Measurements from ENCODE around the gene GAL3ST1.
"Not testable (repeated sequence)": the region's sequence is repeated elsewhere in the genome, so short reads cannot be mapped to it uniquely, and the experiment has no call there.

GAL3ST1 gene

DNA sequence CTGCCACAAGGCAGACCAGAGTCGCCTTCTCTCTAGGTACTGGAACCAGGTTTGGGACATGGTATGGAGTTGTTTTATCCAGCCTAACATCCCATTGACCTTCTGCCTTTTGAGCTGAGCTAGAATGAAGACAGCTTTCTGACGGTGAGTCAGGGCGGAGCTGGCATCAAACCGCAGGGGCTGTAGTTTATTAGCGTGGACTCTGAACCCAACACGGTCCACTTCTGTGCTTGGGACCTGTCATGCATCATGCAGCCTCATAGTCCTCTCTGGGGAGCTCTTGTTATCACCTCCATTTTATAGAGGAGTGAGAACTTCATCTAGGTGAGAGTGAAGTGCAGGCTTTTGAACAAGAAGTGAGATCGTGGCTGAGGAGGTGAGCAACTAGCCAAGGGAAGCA lies 8.3 kb downstream of the GAL3ST1 start:
- in situ Hi-C loops (cut with HindIII; ENCODE audit: low sequenced_read_pairs): loop anchor here (10.0 kb wide), 1 partner anchor 51 kb away; no protein-coding TSS in a partner anchor

- in situ Hi-C loops (cut with HindIII; ENCODE audit: low sequenced_read_pairs): loop anchor here (10.0 kb wide), 1 partner anchor 51 kb away; no protein-coding TSS in a partner anchor
Measured at GRCh38 chr22:30565341-30565740, 9.1 kb downstream of the GAL3ST1 start.

DNA sequence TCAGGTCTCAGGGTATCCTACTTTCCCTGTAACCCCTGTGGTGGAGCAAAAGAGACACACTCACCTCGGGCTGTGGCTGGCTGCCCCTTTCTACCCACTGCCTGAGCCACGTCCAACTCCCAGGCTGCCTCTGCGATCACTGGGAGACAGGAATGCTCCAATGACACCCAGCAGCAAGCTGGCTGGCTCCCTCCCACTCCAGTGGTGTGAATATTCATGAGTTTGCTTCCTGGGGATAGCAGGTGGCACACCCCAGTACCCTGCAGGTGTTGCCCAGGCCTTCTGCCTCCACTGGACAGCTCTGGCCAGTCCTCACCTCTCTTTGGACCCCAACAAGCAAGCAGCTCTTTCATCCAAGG lies 9.7 kb downstream of the GAL3ST1 start:
- in situ Hi-C loops (cut with HindIII; ENCODE audit: low sequenced_read_pairs): loop anchor here (10.0 kb wide), 1 partner anchor 50 kb away; no protein-coding TSS in a partner anchor

GRCh38 chr22:30564045-30564760 lies 10.3 kb downstream of the GAL3ST1 start:
- in situ Hi-C loops (cut with HindIII; ENCODE audit: low sequenced_read_pairs): loop anchor here (10.0 kb wide), 1 partner anchor 49 kb away; no protein-coding TSS in a partner anchor

DNA sequence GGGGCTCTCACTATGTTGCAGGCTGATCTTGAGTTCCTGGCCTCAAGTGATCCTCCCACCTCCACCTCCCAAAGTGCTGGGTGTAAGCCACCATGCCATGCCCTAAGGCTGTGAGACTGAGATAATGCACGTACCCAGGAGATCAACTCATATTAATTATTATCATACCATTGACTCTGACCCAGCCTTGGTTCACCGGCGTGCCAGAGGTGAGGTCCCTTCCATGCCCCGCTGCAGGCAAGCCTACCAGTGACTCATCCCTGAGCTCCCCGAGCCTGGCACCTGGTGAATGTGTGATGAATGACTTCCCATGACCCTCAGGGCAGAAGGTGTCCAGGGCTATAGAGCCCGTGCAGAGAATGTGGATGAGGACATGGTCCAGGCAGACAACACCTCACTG lies 12.1 kb downstream of the GAL3ST1 start:
- in situ Hi-C loops (cut with HindIII; ENCODE audit: low sequenced_read_pairs): loop anchor here (10.0 kb wide), 1 partner anchor 48 kb away; no protein-coding TSS in a partner anchor

- in situ Hi-C loops (cut with HindIII; ENCODE audit: low sequenced_read_pairs): loop anchor here (10.0 kb wide), 1 partner anchor 47 kb away; no protein-coding TSS in a partner anchor
Measured at GRCh38 chr22:30561402-30562189, 12.9 kb downstream of the GAL3ST1 start.

- in situ Hi-C loops (cut with HindIII; ENCODE audit: low sequenced_read_pairs): loop anchor here (10.0 kb wide), 1 partner anchor 46 kb away; no protein-coding TSS in a partner anchor
Measured at GRCh38 chr22:30560643-30561202, 13.7 kb downstream of the GAL3ST1 start.

DNA sequence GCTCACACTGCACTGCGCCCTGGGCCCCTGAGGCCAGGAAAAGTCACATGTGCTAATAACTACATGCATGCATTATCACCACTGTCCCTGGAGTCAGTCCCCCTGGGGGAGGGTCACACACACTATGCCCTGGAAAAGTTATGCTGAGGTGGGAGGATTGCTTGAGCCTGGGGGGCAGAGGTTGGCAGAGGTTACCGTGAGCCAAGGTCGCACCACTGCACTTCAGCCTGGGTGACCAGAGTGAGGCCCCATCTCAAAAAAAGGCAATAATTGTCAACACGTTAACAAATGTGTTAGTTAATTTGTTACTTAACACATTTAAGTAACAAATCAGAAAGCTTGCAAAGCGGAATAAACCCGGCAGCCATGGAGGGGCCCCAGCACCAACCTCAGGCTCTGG lies 14.6 kb downstream of the GAL3ST1 start:
- in situ Hi-C loops (cut with HindIII; ENCODE audit: low sequenced_read_pairs): loop anchor here (10.0 kb wide), 1 partner anchor 45 kb away; no protein-coding TSS in a partner anchor

GRCh38 chr22:30557243-30557642 lies 17.2 kb downstream of the GAL3ST1 start:
- in situ Hi-C loops (cut with HindIII; ENCODE audit: low sequenced_read_pairs): no loop called here

DNA sequence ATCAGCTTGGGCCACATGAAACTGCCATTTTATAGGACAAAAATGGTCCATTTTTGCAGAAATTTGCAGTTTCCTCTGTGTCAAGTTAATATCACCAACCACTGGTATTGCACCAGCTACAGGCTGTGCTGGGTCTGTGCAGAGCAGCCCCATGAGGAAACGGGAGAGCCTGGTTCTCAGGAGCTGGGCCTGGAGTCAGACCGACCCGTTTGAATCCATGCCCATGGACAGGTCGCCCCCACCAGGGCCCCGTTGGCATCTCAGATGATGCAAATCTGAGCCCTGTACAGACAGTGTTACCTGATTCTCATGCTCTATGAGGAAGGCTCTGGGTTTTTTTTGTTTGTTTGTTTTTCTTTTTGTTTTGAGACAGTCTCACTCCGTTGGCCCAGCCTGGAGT lies 18.1 kb downstream of the GAL3ST1 start:
- in situ Hi-C loops (cut with HindIII; ENCODE audit: low sequenced_read_pairs): no loop called here

DNA sequence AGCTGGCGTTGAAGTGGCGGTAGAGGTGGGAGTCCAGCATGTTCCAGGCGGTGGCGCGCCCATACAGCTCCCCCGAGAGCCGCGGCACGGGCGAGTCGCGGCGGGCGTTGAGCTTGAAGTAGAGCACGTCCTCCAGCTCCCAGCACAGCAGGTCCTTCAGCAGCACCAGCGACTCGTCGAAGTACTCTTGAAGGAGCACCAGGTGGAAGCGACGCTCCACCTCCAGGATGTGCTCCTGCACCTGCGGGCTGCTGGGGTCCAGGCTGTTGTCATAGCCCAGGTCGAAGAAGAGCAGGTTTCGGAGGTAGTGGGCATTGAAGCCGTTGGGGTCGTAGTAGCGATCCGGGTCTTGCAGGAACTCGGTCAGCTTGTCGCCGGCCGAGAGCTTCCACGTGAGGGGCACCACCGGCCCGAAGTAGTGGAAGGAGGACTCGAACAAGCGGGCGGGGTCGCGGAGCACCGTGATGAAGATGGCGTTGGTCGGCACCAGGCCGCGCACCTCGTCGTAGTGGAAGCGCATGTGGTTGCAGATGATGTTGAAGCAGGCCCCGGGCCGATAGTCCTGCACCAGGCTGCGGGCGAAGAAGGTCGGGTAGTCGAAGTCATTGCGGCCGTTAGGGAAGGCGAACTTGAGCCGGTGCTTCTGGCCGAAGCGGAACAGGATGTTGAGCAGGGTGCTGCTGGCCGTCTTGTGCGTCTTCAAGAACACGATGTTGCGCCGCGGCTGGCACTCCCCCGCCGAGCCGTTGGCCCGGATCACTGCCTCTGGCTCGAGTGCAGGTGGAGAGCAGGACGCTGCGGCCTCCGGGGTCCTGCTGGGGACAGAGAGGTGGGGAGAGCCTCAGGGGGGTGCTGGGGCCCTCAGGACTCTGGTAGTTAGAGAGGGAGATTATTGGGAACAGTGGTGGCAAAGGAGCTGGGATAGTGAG lies 18.9 kb downstream of the GAL3ST1 start:
- in situ Hi-C loops (cut with HindIII; ENCODE audit: low sequenced_read_pairs): no loop called here

- in situ Hi-C loops (cut with HindIII; ENCODE audit: low sequenced_read_pairs): no loop called here
Measured at GRCh38 chr22:30553971-30554370, 20.5 kb downstream of the GAL3ST1 start.

DNA sequence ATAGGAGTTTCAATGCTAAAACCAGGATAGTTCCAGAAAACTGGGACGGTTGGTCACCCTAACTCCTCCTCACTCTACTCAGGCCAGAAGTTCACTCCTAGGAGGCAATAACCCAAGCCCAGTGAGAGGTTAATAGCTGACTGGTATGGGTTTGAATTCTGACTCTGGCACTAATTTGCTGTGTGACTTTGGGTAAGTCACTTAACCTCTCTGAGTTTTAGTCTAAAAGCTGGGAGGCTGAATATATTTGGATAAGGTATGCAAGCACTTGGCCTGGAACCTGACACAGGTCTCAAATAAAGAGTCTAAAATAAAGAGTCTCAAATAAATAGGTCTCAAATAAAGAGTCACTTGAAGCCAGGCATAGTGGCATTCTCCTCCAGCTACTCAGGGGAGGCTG lies 21.7 kb downstream of the GAL3ST1 start:
- in situ Hi-C loops (cut with HindIII; ENCODE audit: low sequenced_read_pairs): no loop called here

GRCh38 chr22:30551813-30552212 lies 22.7 kb downstream of the GAL3ST1 start:
- in situ Hi-C loops (cut with HindIII; ENCODE audit: low sequenced_read_pairs): not testable (repeated sequence)

DNA sequence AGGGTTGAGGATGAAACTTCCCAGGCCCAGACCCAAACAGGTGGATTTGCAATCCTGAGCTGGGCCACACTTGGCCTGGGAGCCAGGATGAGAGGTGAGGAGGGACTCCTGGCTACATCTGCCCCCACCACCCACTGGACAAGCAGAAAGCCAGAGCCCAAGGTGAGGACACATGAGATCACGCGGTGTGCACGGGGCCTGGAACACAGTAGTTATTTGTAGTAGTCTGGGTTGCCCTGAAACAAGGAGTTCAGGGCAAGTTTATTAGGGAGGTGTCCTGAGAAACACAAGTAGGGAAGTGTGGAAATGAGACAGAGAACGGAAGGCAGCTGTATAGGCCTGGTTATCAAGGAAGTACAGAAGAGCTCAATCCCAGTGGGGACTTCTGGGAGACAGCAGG lies 27.3 kb downstream of the GAL3ST1 start:
- in situ Hi-C loops (cut with HindIII; ENCODE audit: low sequenced_read_pairs): no loop called here

- in situ Hi-C loops (cut with HindIII; ENCODE audit: low sequenced_read_pairs): no loop called here
Measured at GRCh38 chr22:30546616-30547015, 27.8 kb downstream of the GAL3ST1 start, which contains the start of gene SEC14L6. Gene SEC14L6 (minus strand): TSS chr22:30546741. CDS start chr22:30546682, 59 bp downstream.

DNA sequence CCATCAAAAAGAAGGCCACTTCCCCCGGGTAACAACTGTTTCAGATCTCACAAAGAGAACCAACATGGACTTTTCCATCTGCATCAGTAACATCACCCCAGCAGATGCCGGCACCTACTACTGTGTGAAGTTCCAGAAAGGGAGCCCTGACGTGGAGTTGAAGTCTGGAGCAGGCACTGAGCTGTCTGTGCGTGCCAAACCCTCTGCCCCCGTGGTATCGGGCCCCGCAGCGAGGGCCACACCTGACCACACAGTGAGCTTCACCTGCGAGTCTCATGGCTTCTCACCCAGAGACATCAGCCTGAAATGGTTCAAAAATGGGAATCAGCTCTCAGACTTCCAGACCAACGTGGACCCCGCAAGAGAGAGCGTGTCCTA lies 31.7 kb downstream of the GAL3ST1 start:
- in situ Hi-C loops (cut with HindIII; ENCODE audit: low sequenced_read_pairs): no loop called here

DNA sequence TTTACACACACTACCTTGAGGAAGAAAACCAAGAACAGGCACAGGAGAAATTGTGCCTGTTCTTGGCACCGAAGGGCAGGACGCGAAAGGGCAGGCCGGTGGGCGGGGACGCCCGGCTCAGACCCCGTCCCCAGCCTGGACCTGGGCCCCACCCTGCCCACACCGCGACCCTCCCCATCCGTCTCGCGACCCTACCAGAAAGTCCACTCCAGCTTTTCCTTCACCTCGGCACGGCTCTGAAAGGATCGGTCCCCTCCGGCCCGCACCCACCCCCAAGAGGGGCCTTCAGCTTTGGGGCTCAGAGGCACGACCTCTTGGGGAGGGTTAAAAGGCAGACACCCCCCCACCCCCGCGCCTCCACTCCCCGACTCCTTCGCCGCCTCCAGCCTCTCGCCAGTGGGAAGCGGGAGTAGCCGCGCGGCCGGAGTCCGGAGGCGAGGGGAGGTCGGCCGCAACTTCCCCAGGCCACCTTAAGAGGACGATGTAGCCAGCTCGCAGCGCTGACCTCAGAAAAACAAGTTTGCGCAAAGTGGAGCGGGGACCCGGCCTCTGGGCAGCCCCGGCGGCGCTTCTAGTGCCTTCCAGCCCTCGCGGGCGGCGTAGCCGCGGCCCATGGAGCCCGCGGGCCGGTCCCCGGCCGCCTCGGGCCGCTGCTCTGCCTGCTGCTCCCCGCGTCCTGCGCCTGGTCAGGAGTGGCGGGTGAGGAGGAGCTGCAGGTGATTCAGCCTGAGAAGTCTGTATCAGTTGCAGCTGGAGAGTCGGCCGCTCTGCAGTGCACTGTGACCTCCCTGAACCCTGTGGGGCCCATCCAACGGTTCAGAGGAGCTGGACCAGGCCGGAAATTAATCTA lies 32.3 kb downstream of the GAL3ST1 start:
- in situ Hi-C loops (cut with HindIII; ENCODE audit: low sequenced_read_pairs): no loop called here

GRCh38 chr22:30541511-30541910 lies 33.0 kb downstream of the GAL3ST1 start:
- in situ Hi-C loops (cut with HindIII; ENCODE audit: low sequenced_read_pairs): not testable (repeated sequence)
